Progenitor cell of endocrine pancreas (in vitro differentiated cells): ENCODE measurements around the gene NUDCD3. TPM values are rescaled to one million over a fixed set of nuclear protein-coding genes. Genes with fewer than 3 reads are reported as not detected.

ENCODE experiments used
- DNase-seq: peaks from one replicate; pipeline ENCODE4 v3.0.0; 2021; ENCODE audit warnings: low spot score; ENCODE audit not compliant: unreplicated experiment
- H3K27ac Mint-ChIP-seq: 2 replicates; pipeline ENCODE4 v1.8.0; 2021; ENCODE audit warnings: mild to moderate bottlenecking, moderate library complexity, mixed read lengths
- H3K27me3 Mint-ChIP-seq: 2 replicates; pipeline ENCODE4 v1.8.0; 2021; ENCODE audit warnings: mixed read lengths
- H3K36me3 Mint-ChIP-seq: 2 replicates; pipeline ENCODE4 v1.8.0; 2022; ENCODE audit warnings: mixed read lengths; ENCODE audit not compliant: insufficient read depth
- H3K4me1 Mint-ChIP-seq: 2 replicates; pipeline ENCODE4 v1.8.0; 2021; ENCODE audit warnings: low read depth, mixed read lengths
- H3K4me3 Mint-ChIP-seq: 2 replicates; pipeline ENCODE4 v1.8.0; 2021; ENCODE audit warnings: low read depth, mild to moderate bottlenecking, moderate library complexity, mixed read lengths
- H3K9me3 Mint-ChIP-seq: 2 replicates; pipeline ENCODE4 v1.8.0; 2021; ENCODE audit warnings: low read depth, mixed read lengths
- CTCF ChIP-seq: fragments of 200-600 bp; sonication (generic); IDR thresholded peaks from one replicate; pipeline ENCODE4 v1.5.0; 2021; ENCODE audit warnings: antibody characterized with exemption, mild to moderate bottlenecking; ENCODE audit not compliant: unreplicated experiment
- total RNA-seq: library from RNA; stranded (reverse); gene quantifications from 2 replicates; pipeline ENCODE4 v1.2.1, GENCODE V29; 2021

NUDCD3 gene
- total RNA-seq, 1 donor from 2014 or later, result 89.0 TPM

- Mint-ChIP-seq H3K4me1 (no peaks in the 10 kb centered on the region), H3K36me3 (no peaks in the 10 kb centered on the region), H3K27me3 (peaks cover 19% of the 10 kb centered on the region), H3K9me3 (peaks cover 14% of the 10 kb centered on the region), H3K4me3 (no peak overlapping the region), H3K27ac (no peak overlapping the region)
- TF ChIP-seq CTCF, result no peak
- no peak for DNase-seq
These were observed 15.1 kb upstream of the NUDCD3 start for GRCh38 chr7:44505595-44505994.

- TF ChIP-seq CTCF, result no peak
- no peak overlapping the region for H3K4me3 Mint-ChIP-seq
- no peak for DNase-seq
- H3K9me3 Mint-ChIP-seq, result no peaks in the 10 kb centered on the region
- H3K27ac Mint-ChIP-seq, result no peak overlapping the region
- H3K36me3 Mint-ChIP-seq, result no peaks in the 10 kb centered on the region
- peaks cover 17% of the 10 kb centered on the region for H3K27me3 Mint-ChIP-seq
- no peaks in the 10 kb centered on the region for H3K4me1 Mint-ChIP-seq
These were observed 7.9 kb upstream of the NUDCD3 start for GRCh38 chr7:44498230-44498954.

- no peaks in the 10 kb centered on the region for H3K4me1 Mint-ChIP-seq
- no peaks in the 10 kb centered on the region for H3K36me3 Mint-ChIP-seq
- no peaks in the 10 kb centered on the region for H3K9me3 Mint-ChIP-seq
- H3K27ac Mint-ChIP-seq, result no peak overlapping the region
- DNase-seq, result no peak
- peaks cover 14% of the 10 kb centered on the region for H3K27me3 Mint-ChIP-seq
- TF ChIP-seq CTCF, result no peak
- no peak overlapping the region for H3K4me3 Mint-ChIP-seq
These were observed 6.9 kb upstream of the NUDCD3 start for GRCh38 chr7:44497155-44498027.

GRCh38 chr7:44496385-44496784 is 5.9 kb upstream of the NUDCD3 start:
- Mint-ChIP-seq H3K27ac (no peak overlapping the region), H3K4me1 (no peaks in the 10 kb centered on the region), H3K36me3 (no peaks in the 10 kb centered on the region), H3K4me3 (no peak overlapping the region), H3K9me3 (no peaks in the 10 kb centered on the region), H3K27me3 (peaks cover 6% of the 10 kb centered on the region)
- TF ChIP-seq CTCF, result no peak
- no peak for DNase-seq

GRCh38 chr7:44494960-44495359 is 4.5 kb upstream of the NUDCD3 start:
- TF ChIP-seq CTCF, result no peak
- Mint-ChIP-seq H3K27me3 (peaks cover 6% of the 10 kb centered on the region), H3K36me3 (no peaks in the 10 kb centered on the region), H3K4me3 (no peak overlapping the region), H3K9me3 (no peaks in the 10 kb centered on the region), H3K4me1 (peaks cover 4% of the 10 kb centered on the region), H3K27ac (no peak overlapping the region)
- no peak for DNase-seq
